Calu3 (cell line): ENCODE data around the gene NHLRC1. TPM values are rescaled to one million over a fixed set of nuclear protein-coding genes. Genes with fewer than 3 reads are reported as not detected.

Experiments used
- BruUV-seq: library from RNA; stranded (reverse); fragments of 400-500 nt; replicated peaks from 2 replicates; lab custom pipeline; 2021; lab: Mats Ljungman, UMichigan
- CTCF ChIA-PET: fragments of 300-600 bp; sonication (Branson Sonifier 250); formaldehyde crosslinking; loops from one replicate; lab custom pipeline; 2022; ENCODE audit warnings: antibody characterized with exemption; lab: Charles Lee
- DNase-seq: peaks from one replicate; pipeline ENCODE4 v3.0.0; 2022
- H3K27ac Mint-ChIP-seq: one replicate; pipeline ENCODE4 v1.8.0; 2022; ENCODE audit warnings: mixed read lengths; ENCODE audit not compliant: unreplicated experiment
- H3K27me3 Mint-ChIP-seq: one replicate; pipeline ENCODE4 v1.8.0; 2022; ENCODE audit warnings: mixed read lengths; ENCODE audit not compliant: unreplicated experiment
- H3K36me3 Mint-ChIP-seq: one replicate; pipeline ENCODE4 v1.8.0; 2022; ENCODE audit warnings: mild to moderate bottlenecking, moderate library complexity, mixed read lengths; ENCODE audit not compliant: insufficient read depth, unreplicated experiment
- H3K4me1 Mint-ChIP-seq: one replicate; pipeline ENCODE4 v1.8.0; 2022; ENCODE audit warnings: mild to moderate bottlenecking, low read depth, mixed read lengths; ENCODE audit not compliant: unreplicated experiment
- H3K4me3 Mint-ChIP-seq: one replicate; pipeline ENCODE4 v1.8.0; 2022; ENCODE audit warnings: mild to moderate bottlenecking, low read depth, moderate library complexity, mixed read lengths; ENCODE audit not compliant: unreplicated experiment
- H3K9me3 Mint-ChIP-seq: one replicate; pipeline ENCODE4 v1.8.0; 2022; ENCODE audit warnings: low read depth, mixed read lengths; ENCODE audit not compliant: unreplicated experiment
- CTCF ChIP-seq: fragments of 200-600 bp; IDR thresholded peaks from one replicate; pipeline ENCODE4 v1.8.0; 2022; ENCODE audit warnings: antibody characterized with exemption; ENCODE audit not compliant: unreplicated experiment
- intact Hi-C: fragments of 100-400 bp; cut with micrococcal nuclease; formaldehyde crosslinking; loops from one replicate; pipeline ENCODE4 v1.10.0; 2022; ENCODE audit not compliant: unreplicated experiment
- total RNA-seq: library from RNA; stranded (reverse); gene quantifications from 2 replicates; pipeline ENCODE4 v1.2.3, GENCODE V29; 2022

The NHLRC1 gene
- total RNA-seq, 1 experiment from 2014 or later = 0.92 TPM

GRCh38 chr6:18165751-18166150, 43.3 kb upstream of the NHLRC1 start:
- H3K36me3 Mint-ChIP-seq = peaks cover 10% of the 10 kb centered on the region
- intact Hi-C loops = no loop called here
- DNase-seq = no peak
- no peak for TF ChIP-seq CTCF
- no peak overlapping the region for H3K27ac Mint-ChIP-seq
- CTCF ChIA-PET = no interaction called here
- H3K4me1 Mint-ChIP-seq = no peaks in the 10 kb centered on the region
- H3K27me3 Mint-ChIP-seq = no peaks in the 10 kb centered on the region
- no TSS peak for BruUV-seq
- no peaks in the 10 kb centered on the region for H3K9me3 Mint-ChIP-seq
- H3K4me3 Mint-ChIP-seq = no peak overlapping the region

- H3K4me3 Mint-ChIP-seq = no peak overlapping the region
- no peak overlapping the region for H3K27ac Mint-ChIP-seq
- no peak for TF ChIP-seq CTCF
- no peaks in the 10 kb centered on the region for H3K27me3 Mint-ChIP-seq
- CTCF ChIA-PET = interaction anchor here (0.7 kb wide), 1 partner anchor 310 kb away, joined by 4 read pairs; no protein-coding TSS in a partner anchor
- H3K4me1 Mint-ChIP-seq = no peaks in the 10 kb centered on the region
- peaks cover 13% of the 10 kb centered on the region for H3K36me3 Mint-ChIP-seq
- no TSS peak for BruUV-seq
- intact Hi-C loops = no loop called here
- no peaks in the 10 kb centered on the region for H3K9me3 Mint-ChIP-seq
- no peak for DNase-seq
Observed at GRCh38 chr6:18162401-18162800, 39.9 kb upstream of the NHLRC1 start.

- H3K4me3 Mint-ChIP-seq = no peak overlapping the region
- peaks cover 13% of the 10 kb centered on the region for H3K36me3 Mint-ChIP-seq
- H3K27me3 Mint-ChIP-seq = no peaks in the 10 kb centered on the region
- no peak overlapping the region for H3K27ac Mint-ChIP-seq
- DNase-seq = no peak
- CTCF ChIA-PET = no interaction called here
- BruUV-seq = no TSS peak
- H3K9me3 Mint-ChIP-seq = no peaks in the 10 kb centered on the region
- no peaks in the 10 kb centered on the region for H3K4me1 Mint-ChIP-seq
- intact Hi-C loops = no loop called here
- TF ChIP-seq CTCF = no peak
Observed at GRCh38 chr6:18161431-18161830, 39.0 kb upstream of the NHLRC1 start.

- no peak for TF ChIP-seq CTCF
- Mint-ChIP-seq H3K27ac (no peak overlapping the region), H3K4me1 (no peaks in the 10 kb centered on the region), H3K27me3 (no peaks in the 10 kb centered on the region), H3K36me3 (peaks cover 18% of the 10 kb centered on the region), H3K4me3 (no peak overlapping the region), H3K9me3 (no peaks in the 10 kb centered on the region)
- CTCF ChIA-PET = no interaction called here
- BruUV-seq = no TSS peak
- intact Hi-C loops = no loop called here
- DNase-seq = no peak
Observed at GRCh38 chr6:18160911-18161310, 38.4 kb upstream of the NHLRC1 start.
